Activated T-cell treated with anti-CD3 and anti-CD28 coated beads, Interleukin-2, amount 50 U/mL, for 24 hours (primary cell): Measurements from ENCODE around the gene GPR161.

Experiments used
- DNase-seq: peaks from one replicate; pipeline ENCODE4 v3.0.0-alpha.2; 2020
- H3K27ac Mint-ChIP-seq: 2 replicates; pipeline ENCODE4 v1.8.0; 2020; ENCODE audit warnings: mild to moderate bottlenecking, mixed read lengths
- H3K27me3 Mint-ChIP-seq: 2 replicates; pipeline ENCODE4 v1.8.0; 2020; ENCODE audit warnings: mixed read lengths
- H3K36me3 Mint-ChIP-seq: 2 replicates; pipeline ENCODE4 v1.8.0; 2020; ENCODE audit warnings: low read depth, mixed read lengths
- H3K4me1 Mint-ChIP-seq: 2 replicates; pipeline ENCODE4 v1.8.0; 2020; ENCODE audit warnings: low read depth, mixed read lengths
- H3K4me3 Mint-ChIP-seq: 2 replicates; pipeline ENCODE4 v1.8.0; 2020; ENCODE audit warnings: mild to moderate bottlenecking, moderate library complexity, mixed read lengths
- H3K9me3 Mint-ChIP-seq: 2 replicates; pipeline ENCODE4 v1.8.0; 2020; ENCODE audit warnings: mixed read lengths

GPR161 gene

DNA sequence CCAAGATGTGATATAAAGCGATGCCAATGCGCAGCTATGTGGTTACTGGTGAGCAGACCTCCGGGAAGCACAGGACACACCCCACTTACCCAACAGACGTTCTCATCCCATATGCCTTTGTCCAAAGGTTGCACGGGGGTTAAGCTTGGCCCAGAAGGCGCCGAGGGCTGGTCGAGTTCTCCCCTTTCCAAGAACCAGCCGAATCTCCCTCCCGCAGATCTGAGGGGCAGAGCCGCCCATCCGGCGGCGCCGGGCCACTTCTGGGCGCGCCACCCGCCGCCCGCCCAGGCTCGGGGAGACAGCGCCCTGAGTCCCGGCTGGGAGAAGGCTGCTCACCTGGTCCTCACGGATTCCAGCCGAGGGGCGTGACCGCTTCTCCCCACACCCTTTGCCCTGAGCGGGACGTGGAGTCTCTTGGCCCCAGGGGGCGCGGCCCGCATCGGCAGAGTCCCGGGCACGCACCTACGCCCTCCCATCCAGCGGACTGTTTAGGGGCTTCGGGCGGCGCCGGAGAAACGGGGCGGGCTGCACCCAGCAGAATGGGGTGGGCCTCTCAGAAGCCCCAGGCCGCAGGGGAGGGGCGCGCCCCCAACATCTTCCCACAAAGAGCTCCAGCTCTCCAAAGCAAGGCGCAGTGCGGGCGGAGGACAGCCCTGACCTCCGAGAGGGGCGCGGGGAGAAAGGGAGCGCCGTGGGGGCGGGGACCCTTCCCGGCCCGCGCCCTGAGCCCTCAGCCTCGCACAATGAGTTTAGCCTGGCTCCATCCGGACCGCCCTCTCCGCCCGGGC is 615 bp downstream of the GPR161 start:
- Mint-ChIP-seq H3K27me3 (peaks cover 46% of the 10 kb centered on the region), H3K4me1 (peaks cover 41% of the 10 kb centered on the region), H3K9me3 (no peaks in the 10 kb centered on the region), H3K36me3 (no peaks in the 10 kb centered on the region), H3K27ac (peak overlapping the region; percentile 47), H3K4me3 (peak overlapping the region; percentile 76)
- peak; percentile 51 for DNase-seq

DNA sequence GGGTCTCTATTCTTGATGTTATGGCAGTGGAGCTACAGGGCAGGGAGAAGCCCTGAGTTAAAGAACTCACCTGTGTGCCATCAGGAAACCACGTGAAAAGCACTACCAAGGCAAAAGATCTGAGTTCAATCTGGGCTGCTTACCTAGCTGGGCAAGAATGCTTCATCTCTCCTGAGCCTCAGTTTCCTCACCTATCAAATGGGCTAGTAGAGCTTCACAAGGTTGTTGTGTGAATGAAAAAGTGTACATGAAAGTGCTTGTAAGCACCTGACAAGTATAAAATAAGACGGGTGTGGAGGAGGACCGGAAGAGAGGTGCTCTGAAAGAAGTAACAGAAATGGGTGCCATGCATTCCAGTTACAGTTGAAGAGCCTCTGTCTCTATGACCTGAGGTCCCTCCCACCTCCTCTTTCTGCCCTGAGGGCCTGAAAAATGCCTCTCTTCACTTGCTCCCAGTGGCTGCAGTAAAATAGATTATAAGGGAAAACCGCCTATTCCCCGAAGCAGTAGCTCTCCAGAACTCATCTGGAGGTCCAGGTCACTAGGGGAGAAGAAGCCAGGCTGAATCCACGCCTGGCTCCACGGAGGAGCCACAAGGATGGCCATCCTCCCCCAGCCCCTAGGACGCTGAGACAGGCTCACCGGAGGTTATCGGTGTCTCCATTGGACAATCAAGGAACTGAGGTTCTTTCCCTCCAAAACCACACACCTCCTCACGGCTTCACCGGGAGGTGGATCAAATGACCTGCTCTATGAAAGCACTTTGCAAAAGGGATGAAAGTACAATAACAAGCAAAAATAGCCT is 1.4 kb downstream of the GPR161 start:
- Mint-ChIP-seq H3K36me3 (no peaks in the 10 kb centered on the region), H3K4me1 (peaks cover 38% of the 10 kb centered on the region), H3K27me3 (peaks cover 51% of the 10 kb centered on the region), H3K9me3 (no peaks in the 10 kb centered on the region), H3K4me3 (peak overlapping the region; percentile 76), H3K27ac (peak overlapping the region; percentile 47)
- DNase-seq, result no peak

DNA sequence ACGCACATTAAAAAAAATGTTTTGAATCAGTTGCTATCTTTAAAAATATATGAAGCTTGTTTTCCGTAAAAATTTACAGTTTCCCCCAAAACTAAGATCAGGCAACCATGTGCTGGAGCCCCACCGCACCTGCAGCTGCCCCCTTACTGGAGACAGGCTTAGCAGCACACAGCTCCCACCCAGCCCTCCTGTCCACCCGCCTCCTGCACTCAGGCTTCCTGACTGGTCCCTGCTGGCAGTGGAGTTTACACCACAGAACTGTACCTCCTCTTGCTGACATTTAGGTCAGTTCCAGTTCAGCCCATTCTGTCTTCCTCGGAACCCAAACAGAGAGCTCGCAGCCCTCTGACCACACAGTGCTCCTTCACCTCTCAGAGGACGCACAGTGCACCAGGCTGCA is 2.1 kb downstream of the GPR161 start:
- peaks cover 50% of the 10 kb centered on the region for H3K27me3 Mint-ChIP-seq
- H3K4me3 Mint-ChIP-seq, result no peak overlapping the region
- H3K4me1 Mint-ChIP-seq, result peaks cover 32% of the 10 kb centered on the region
- H3K9me3 Mint-ChIP-seq, result no peaks in the 10 kb centered on the region
- H3K27ac Mint-ChIP-seq, result no peak overlapping the region
- no peaks in the 10 kb centered on the region for H3K36me3 Mint-ChIP-seq
- no peak for DNase-seq

DNA sequence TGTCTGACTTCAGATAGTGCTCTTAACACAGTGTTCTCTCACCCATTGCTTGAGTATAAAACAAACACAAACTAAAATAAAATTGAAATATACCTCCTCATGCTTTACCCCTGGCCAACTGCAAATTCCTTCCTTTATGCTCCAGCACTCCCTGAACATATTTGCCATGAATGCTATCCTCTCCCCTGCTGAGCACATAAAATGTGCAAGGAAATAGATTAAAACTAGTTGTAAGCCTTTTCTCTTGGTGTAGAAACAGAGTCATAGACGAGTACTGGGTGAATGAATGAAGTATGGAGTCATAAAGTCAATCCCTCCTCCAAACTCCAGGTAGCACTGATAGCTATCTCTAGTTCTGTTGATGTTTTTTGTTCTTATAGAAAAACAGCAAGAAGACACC is 2.6 kb downstream of the GPR161 start:
- Mint-ChIP-seq H3K36me3 (no peaks in the 10 kb centered on the region), H3K27me3 (peaks cover 50% of the 10 kb centered on the region), H3K4me1 (peaks cover 27% of the 10 kb centered on the region), H3K4me3 (no peak overlapping the region), H3K9me3 (no peaks in the 10 kb centered on the region), H3K27ac (no peak overlapping the region)
- DNase-seq, result no peak

DNA sequence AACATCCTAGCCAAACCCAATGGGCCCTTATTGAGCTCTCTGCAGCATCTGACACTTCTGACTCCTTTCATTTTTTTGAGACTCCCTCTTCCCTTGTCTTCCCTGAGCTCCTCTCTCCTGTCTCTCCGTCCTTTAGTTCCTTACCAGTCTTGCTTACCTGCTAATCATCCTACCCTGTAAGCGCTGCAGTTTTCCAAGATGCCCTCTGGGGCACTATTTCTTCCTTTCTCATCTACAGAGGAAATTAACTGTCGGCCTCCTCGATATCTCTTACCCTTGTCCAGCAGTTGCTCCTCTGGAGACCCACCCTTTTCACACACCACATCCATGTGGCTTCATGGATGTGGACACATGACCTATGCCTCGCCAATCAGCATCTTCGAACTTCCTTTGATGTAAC is 6.8 kb downstream of the GPR161 start:
- H3K27ac Mint-ChIP-seq, result no peak overlapping the region
- DNase-seq, result no peak
- H3K9me3 Mint-ChIP-seq, result no peaks in the 10 kb centered on the region
- H3K36me3 Mint-ChIP-seq, result no peaks in the 10 kb centered on the region
- no peak overlapping the region for H3K4me3 Mint-ChIP-seq
- H3K27me3 Mint-ChIP-seq, result peaks cover 38% of the 10 kb centered on the region
- H3K4me1 Mint-ChIP-seq, result no peaks in the 10 kb centered on the region

DNA sequence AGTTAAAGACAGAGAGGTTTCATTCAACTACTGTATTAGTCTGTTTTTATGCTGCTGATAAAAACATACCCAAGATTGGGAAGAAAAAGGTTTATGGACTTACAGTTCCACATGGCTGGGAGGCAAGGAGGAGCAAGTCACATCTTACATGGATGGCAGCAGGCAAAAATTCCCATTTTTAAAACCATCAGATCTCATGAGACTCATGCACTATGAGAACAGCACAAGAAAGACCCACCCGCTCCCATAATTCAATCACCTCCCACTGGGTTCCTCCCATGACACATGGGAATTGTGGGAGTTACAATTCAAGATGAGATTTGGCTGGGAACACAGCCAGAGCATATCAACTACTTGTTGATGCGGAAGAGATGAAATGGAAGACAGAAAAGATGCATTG is 9.2 kb downstream of the GPR161 start:
- Mint-ChIP-seq H3K4me3 (no peak overlapping the region), H3K4me1 (no peaks in the 10 kb centered on the region), H3K27ac (no peak overlapping the region), H3K36me3 (no peaks in the 10 kb centered on the region), H3K9me3 (no peaks in the 10 kb centered on the region), H3K27me3 (peaks cover 31% of the 10 kb centered on the region)
- DNase-seq, result no peak

DNA sequence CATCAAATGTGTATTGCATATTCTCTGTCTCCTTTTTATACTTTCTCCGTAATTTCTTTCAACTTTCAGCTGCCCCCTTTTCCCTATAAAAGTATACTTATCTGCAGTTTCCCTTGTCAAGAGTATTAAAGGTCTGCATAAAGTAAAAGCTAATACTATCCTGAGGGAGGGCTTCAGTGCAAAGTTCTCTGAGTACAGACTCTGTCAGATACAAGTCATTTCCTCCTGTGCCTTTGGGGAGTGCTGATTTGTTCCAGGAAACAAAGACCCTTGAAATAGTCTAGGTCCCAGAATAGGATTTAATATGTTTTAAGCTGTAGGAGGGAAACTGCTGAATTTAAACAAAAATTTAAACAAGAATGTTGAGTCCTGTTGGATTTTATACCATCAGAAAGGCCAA is 11.7 kb downstream of the GPR161 start:
- no peak for DNase-seq
- Mint-ChIP-seq H3K36me3 (no peaks in the 10 kb centered on the region), H3K27me3 (peaks cover 29% of the 10 kb centered on the region), H3K9me3 (no peaks in the 10 kb centered on the region), H3K4me1 (no peaks in the 10 kb centered on the region), H3K27ac (no peak overlapping the region), H3K4me3 (no peak overlapping the region)

DNA sequence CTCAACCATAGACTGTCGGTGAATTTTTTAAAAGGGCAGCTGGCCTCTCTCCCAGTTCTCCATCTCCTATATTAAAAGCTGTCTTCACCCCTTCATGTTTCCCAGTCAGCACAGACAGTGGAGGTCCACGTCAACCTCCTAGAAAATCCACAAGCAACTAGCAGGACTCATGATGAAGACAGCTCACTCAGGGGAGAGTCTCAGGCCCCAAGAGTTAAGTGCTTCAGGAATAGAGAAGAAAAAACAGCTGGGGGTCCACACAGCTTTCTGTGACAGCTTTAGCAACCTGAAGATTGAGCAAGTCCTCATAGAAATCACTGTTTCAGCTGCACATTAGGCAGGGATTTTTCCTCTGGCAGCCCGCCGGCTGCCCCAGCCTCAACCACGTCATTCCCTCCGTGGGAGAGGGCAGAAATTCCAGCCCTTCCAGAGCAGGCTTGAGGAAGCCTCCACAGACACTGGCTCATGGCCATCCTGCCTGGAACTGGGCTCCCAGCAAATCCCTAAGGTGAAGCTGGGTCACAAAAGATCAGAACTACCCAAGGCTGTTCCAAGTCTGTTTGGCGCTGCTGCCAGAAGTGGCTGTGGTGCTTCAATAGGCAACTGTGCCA is 15.2 kb downstream of the GPR161 start:
- Mint-ChIP-seq H3K27me3 (peaks cover 34% of the 10 kb centered on the region), H3K4me1 (no peaks in the 10 kb centered on the region), H3K27ac (no peak overlapping the region), H3K36me3 (no peaks in the 10 kb centered on the region), H3K4me3 (no peak overlapping the region), H3K9me3 (no peaks in the 10 kb centered on the region)
- DNase-seq, result no peak

DNA sequence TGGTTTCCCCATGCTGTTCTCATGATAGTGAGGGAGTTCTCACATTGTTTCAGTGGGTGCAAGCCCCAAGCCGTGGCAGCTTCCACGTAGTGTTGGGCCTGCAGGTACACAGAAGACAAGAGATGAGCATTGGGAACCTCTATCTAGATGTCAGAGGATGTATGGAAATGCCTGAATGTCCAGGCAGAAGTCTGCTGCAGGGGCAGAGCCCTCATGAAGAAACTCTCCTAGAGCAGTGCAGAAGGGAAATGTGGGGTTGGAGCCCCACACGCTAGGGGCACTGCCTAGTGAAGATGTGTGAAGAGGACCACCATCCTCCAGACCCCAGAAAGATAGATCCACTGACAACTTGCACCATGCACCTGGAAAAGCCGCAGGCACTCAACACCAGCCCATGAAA is 17.0 kb downstream of the GPR161 start:
- Mint-ChIP-seq H3K4me1 (no peaks in the 10 kb centered on the region), H3K27ac (no peak overlapping the region), H3K9me3 (no peaks in the 10 kb centered on the region), H3K27me3 (peaks cover 34% of the 10 kb centered on the region), H3K36me3 (no peaks in the 10 kb centered on the region), H3K4me3 (no peak overlapping the region)
- no peak for DNase-seq

DNA sequence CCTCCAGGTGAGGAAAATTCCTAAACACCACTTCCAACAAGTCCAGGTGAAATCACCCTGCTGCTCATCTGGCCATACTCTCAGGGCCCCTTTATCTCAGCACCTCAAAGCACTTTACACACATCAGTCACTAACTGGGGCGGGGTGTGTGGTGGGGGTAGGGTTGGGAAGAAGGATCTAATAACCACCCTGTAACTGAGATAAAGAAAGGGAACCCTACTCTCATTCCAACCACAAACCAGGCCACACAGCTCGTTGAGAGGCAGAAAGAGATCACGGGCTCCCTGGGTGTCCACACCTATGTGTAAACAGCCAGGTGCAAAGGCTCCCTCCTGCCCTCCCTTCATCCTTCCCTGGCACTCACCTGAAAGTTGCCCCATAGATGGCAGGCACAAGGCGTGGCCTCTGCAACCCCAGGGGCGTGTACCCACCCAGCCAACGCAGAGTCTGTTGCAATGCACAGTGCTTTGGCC is 20.4 kb downstream of the GPR161 start:
- Mint-ChIP-seq H3K4me3 (no peak overlapping the region), H3K4me1 (peaks cover 11% of the 10 kb centered on the region), H3K9me3 (no peaks in the 10 kb centered on the region), H3K27me3 (peaks cover 19% of the 10 kb centered on the region), H3K27ac (no peak overlapping the region), H3K36me3 (no peaks in the 10 kb centered on the region)
- DNase-seq, result no peak

DNA sequence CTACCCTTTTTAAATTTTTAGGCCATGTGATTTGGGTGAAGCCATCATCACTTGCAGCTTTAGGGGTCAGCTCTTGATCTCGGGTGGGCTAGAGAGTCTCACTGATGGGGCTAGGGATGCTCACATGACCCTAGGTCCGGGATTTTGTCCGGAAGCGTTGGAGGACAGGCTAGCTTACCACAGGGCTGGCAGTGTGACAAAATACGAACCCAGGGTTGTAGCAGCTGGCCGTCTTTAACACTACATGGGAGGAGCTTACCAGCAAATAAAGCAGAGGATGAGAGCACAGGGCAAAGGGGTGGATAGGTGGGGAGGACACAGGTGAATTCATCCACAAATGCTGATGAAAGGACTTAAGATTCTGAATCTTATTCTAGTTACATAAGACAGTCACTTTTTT is 21.9 kb downstream of the GPR161 start:
- H3K9me3 Mint-ChIP-seq, result no peaks in the 10 kb centered on the region
- no peaks in the 10 kb centered on the region for H3K36me3 Mint-ChIP-seq
- H3K4me1 Mint-ChIP-seq, result peaks cover 11% of the 10 kb centered on the region
- H3K4me3 Mint-ChIP-seq, result no peak overlapping the region
- peaks cover 13% of the 10 kb centered on the region for H3K27me3 Mint-ChIP-seq
- H3K27ac Mint-ChIP-seq, result no peak overlapping the region
- DNase-seq, result no peak

DNA sequence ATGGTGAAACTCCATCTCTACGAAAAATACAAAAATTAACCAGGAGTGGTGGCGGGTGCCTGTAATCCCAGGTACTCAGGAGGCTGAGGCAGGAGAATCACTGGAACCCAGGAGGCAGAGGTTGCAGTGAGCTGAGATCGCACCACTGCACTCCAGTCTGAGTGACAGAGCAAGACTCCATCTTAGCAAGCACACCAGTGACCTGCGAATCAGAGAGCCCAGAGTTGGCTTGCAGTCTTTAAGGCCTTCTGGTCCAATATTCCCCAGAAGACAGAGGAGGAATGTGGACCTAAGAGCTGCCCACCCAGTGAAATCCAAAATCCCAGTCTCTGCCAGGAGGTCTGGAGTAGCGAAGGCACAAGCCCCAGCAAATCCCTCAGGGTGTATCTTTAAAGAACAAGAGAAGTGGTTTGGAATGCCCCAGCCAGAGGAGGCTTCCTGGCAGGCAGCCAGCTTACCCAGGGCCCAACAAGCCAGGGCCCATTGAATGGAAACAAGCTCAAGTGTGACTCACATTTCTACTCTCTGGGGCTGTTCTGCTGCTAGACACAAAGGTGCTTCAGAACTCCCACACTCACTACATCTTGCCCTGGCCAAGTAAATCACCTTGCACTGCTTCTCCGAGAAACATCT is 23.9 kb downstream of the GPR161 start:
- peak; percentile 67 for DNase-seq
- H3K4me3 Mint-ChIP-seq, result no peak overlapping the region
- peaks cover 11% of the 10 kb centered on the region for H3K4me1 Mint-ChIP-seq

DNA sequence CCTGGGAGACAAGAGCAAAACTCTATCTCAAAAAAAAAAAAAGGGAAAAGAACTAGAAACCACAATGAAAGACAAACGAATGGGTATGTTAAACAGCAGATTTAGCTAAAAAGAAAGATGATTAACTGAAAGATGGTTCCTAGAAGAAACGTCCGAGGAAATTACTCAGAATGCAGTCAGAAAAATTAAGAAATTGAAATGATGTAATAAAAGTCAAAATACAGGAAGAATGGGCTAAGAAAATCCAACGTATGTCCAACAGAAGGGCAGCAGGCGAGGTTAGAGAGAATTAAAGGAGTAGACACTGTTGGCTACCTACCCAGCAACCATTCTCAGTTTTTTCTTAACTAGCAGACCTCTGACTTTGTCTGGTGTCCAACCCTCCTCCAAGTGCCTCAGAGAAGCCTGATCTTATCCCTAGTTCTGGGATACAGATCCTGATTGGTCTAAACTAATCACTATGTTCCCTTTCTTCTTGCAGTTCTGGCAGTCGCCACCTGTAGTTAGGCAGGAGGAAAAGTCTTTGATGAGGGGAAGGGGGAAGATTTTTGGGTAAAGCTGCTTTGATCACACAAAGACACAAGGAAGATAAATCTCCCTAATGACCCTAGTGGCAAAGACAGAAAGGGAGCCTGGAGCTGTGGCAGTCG is 25.7 kb downstream of the GPR161 start:
- no peak for DNase-seq
- Mint-ChIP-seq H3K27ac (no peak overlapping the region), H3K27me3 (no peaks in the 10 kb centered on the region), H3K4me1 (peaks cover 11% of the 10 kb centered on the region), H3K9me3 (no peaks in the 10 kb centered on the region), H3K36me3 (no peaks in the 10 kb centered on the region), H3K4me3 (no peak overlapping the region)

More for the DNA sequence above, 23.9 kb downstream of the GPR161 start:
- Mint-ChIP-seq H3K36me3 (no peaks in the 10 kb centered on the region), H3K9me3 (no peaks in the 10 kb centered on the region), H3K27me3 (peaks cover 4% of the 10 kb centered on the region), H3K27ac (peak overlapping the region; percentile 10)

DNA sequence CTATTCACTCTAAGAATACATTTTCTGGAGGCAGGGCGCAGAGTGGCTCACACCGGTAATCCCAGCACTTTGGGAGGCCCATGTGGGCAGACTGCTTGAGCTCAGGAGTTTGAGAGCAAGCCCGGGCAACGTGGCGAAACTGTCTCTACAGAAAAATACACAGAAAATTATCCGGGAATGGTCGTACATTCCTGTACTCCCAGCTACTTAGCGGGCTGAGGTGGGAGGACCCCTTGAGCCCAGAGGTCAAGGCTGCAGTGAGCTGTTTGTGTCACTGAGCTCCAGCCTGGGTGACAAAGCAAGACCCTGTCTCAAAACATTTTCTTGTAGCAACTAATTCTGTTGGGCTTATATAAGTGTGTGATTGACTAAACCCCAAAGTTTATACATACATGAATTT is 30.5 kb downstream of the GPR161 start:
- Mint-ChIP-seq H3K36me3 (no peaks in the 10 kb centered on the region), H3K9me3 (no peaks in the 10 kb centered on the region), H3K4me3 (no peak overlapping the region), H3K4me1 (no peaks in the 10 kb centered on the region), H3K27me3 (peaks cover 6% of the 10 kb centered on the region), H3K27ac (no peak overlapping the region)
- DNase-seq, result no peak
